Measurements from ENCODE around the gene CHDH. TPM values are rescaled to one million over a fixed set of nuclear protein-coding genes. Genes with fewer than 3 reads are reported as not detected.

CHDH gene
- polyA plus RNA-seq, 3 donors: not detected

DNA sequence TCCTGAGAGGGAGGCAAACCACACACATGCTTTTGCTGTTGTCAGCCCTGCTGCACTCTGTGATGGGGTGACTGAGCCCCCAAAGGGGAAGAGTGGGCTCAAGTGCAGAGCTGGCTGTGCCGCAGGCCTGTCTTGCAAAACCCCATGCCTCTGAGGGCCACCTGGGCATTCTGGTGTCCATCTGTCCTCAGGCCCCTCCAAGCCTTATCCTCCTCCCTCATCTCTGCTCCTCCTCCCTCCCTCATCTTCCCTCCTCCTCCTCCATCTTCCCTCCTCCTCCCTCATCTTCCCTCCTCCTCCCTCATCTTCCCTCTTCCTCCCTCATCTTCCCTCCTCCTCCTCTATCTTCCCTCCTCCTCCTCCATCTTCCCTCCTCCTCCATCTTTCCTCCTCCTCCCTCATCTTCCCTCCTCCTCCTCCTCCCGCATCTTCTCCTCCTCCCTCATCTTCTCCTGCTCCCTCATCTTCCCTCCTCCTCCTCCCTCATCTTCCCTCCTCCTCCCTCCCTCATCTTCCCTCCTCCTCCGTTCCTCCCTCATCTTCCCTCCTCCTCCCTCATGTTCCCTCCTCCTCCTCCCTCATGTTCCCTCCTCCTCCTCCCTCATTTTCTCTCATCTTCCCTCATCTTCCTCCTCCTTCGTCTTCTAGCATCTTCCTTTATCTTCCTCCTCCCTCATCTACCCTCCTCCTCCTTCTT lies 40.6 kb downstream of the CHDH start:
- Mint-ChIP-seq H3K27me3 (ENCODE audit: low read depth in 3 of 3) (peaks cover 3 to 12% (median 8%) of the 10 kb centered on the region in 3 donors), H3K9me3 (no peaks in the 10 kb centered on the region)
- WGBS (ENCODE audit: insufficient coverage): 89% methylated on average over 4 of the region's 4 CpGs

DNA sequence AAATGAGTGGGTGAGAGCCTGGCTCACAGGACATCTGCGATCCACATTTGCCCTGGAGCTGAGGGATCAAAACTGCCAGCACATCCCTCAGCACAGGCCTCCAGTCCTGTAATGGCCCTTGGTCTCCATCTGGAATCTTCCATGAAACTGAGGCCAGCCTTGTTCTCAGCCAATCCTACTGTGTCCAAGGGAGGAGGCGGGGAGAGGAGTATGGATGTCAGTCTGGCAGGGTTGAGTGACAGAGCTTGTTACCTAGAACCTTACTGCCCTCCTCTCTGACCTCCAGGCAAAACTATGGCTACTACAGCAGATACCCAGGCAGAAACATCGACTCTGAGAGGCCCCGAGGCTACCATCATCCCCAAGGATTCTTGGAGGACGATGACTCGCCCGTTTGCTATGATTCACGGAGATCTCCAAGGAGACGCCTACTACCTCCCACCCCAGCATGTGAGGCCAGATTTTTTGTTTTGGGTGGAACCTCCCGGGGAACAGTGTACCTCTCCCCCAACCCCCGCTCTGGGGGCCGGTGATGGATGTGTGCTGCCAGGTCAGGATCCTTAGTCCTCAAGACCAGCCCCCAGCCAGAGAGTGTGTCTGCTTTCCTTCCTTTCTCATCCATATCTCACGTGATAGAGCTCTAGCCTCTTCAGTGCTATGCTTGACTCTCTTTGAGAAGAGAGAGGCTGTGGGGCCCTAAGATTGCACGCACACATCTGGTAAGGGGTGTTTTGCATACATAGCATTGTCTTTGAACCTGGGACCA lies 41.3 kb downstream of the CHDH start:
- TF ChIP-seq, protein P1, sequence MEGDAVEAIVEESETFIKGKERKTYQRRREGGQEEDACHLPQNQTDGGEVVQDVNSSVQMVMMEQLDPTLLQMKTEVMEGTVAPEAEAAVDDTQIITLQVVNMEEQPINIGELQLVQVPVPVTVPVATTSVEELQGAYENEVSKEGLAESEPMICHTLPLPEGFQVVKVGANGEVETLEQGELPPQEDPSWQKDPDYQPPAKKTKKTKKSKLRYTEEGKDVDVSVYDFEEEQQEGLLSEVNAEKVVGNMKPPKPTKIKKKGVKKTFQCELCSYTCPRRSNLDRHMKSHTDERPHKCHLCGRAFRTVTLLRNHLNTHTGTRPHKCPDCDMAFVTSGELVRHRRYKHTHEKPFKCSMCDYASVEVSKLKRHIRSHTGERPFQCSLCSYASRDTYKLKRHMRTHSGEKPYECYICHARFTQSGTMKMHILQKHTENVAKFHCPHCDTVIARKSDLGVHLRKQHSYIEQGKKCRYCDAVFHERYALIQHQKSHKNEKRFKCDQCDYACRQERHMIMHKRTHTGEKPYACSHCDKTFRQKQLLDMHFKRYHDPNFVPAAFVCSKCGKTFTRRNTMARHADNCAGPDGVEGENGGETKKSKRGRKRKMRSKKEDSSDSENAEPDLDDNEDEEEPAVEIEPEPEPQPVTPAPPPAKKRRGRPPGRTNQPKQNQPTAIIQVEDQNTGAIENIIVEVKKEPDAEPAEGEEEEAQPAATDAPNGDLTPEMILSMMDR (IDR thresholded peaks at IDR 0.05): no peak
- Histone ChIP-seq H4K20me1 (ENCODE audit: insufficient read depth, low read length) (no peaks in the 10 kb centered on the region), H3K79me2 (ENCODE audit: insufficient read depth, low read length) (no peaks in the 10 kb centered on the region), H3K4me3 (replicated peaks in 1 of 3; ENCODE audit: low read depth in 2 of 3, low read length in 3 of 3) (no peak overlapping the region), H3K27ac (ENCODE audit: low read depth in 1 of 2, low read length in 2 of 2) (no peak overlapping the region), H3K36me3 (replicated peaks in 1 of 2; ENCODE audit: control insufficient read depth in 1 of 2, insufficient read depth in 2 of 2, low read length in 2 of 2) (no peaks in the 10 kb centered on the region), H3K4me1 (ENCODE audit: control insufficient read depth in 1 of 2, insufficient read depth in 2 of 2, low read length in 2 of 2) (no peaks in the 10 kb centered on the region), H3K27me3 (ENCODE audit: control insufficient read depth in 2 of 2, insufficient read depth in 2 of 2, low read length in 2 of 2) (no peaks in the 10 kb centered on the region), H3K4me2 (replicated peaks; ENCODE audit: extremely low read depth, low read length, poor library complexity, severe bottlenecking) (no peak overlapping the region), H2AFZ (ENCODE audit: insufficient read depth, low read depth, low read length, poor library complexity, severe bottlenecking) (no peak overlapping the region), H3K9me3 (replicated peaks in 1 of 2; ENCODE audit: control insufficient read depth in 1 of 2, insufficient read depth in 1 of 2, low read length in 2 of 2) (no peaks in the 10 kb centered on the region), H3K9ac (ENCODE audit: insufficient read depth, low read length, poor library complexity, severe bottlenecking) (no peak overlapping the region)
- 95% methylated on average over 9 of the region's 14 CpGs for WGBS (ENCODE audit: insufficient coverage)
- H3K36me3 Mint-ChIP-seq: no peaks in the 10 kb centered on the region
- H3K27ac Mint-ChIP-seq: no peak overlapping the region
- no peak overlapping the region for H3K4me3 Mint-ChIP-seq
- no peaks in the 10 kb centered on the region for H3K4me1 Mint-ChIP-seq
- DNase-seq: no peak
- peaks cover 2 to 12% (median 8%) of the 10 kb centered on the region in 3 donors for H3K27me3 Mint-ChIP-seq (ENCODE audit: low read depth in 3 of 3)
- intact Hi-C loops (cut with micrococcal nuclease): no loop called here
- H3K9me3 Mint-ChIP-seq: no peaks in the 10 kb centered on the region

More for the DNA sequence above, 40.6 kb downstream of the CHDH start:
- H4K20me1 ChIP-seq (ENCODE audit: insufficient read depth, low read length): no peaks in the 10 kb centered on the region
- Mint-ChIP-seq H3K27ac (no peak overlapping the region), H3K36me3 (no peaks in the 10 kb centered on the region), H3K4me1 (no peaks in the 10 kb centered on the region), H3K4me3 (no peak overlapping the region)
- no peak for DNase-seq
- no peaks in the 10 kb centered on the region for H3K9me3 ChIP-seq (replicated peaks in 1 of 2; ENCODE audit: control insufficient read depth in 1 of 2, insufficient read depth in 1 of 2, low read length in 2 of 2)
- TF ChIP-seq, protein P1 (IDR thresholded peaks at IDR 0.05): no peak
- H3K27me3 ChIP-seq (ENCODE audit: control insufficient read depth in 2 of 2, insufficient read depth in 2 of 2, low read length in 2 of 2): no peaks in the 10 kb centered on the region
- no peaks in the 10 kb centered on the region for H3K4me1 ChIP-seq (ENCODE audit: control insufficient read depth in 1 of 2, insufficient read depth in 2 of 2, low read length in 2 of 2)
- intact Hi-C loops (cut with micrococcal nuclease): no loop called here
- no peaks in the 10 kb centered on the region for H3K79me2 ChIP-seq (ENCODE audit: insufficient read depth, low read length)
- H3K36me3 ChIP-seq (replicated peaks in 1 of 2; ENCODE audit: control insufficient read depth in 1 of 2, insufficient read depth in 2 of 2, low read length in 2 of 2): no peaks in the 10 kb centered on the region
- H3K4me2 ChIP-seq (replicated peaks; ENCODE audit: extremely low read depth, low read length, poor library complexity, severe bottlenecking): no peak overlapping the region
- H2AFZ ChIP-seq (ENCODE audit: insufficient read depth, low read depth, low read length, poor library complexity, severe bottlenecking): no peak overlapping the region
- no peak overlapping the region for H3K9ac ChIP-seq (ENCODE audit: insufficient read depth, low read length, poor library complexity, severe bottlenecking)
- H3K4me3 ChIP-seq (replicated peaks in 1 of 3; ENCODE audit: low read depth in 2 of 3, low read length in 3 of 3): no peak overlapping the region
- H3K27ac ChIP-seq (ENCODE audit: low read depth in 1 of 2, low read length in 2 of 2): no peak overlapping the region
